Astrocyte (in vitro differentiated cells and primary cell): ENCODE measurements around the gene LIMK2. TPM values are rescaled to one million over a fixed set of nuclear protein-coding genes. Genes with fewer than 3 reads are reported as not detected.
"Not testable (repeated sequence)": the region's sequence is repeated elsewhere in the genome, so short reads cannot be mapped to it uniquely, and the experiment has no call there.

Source experiments
- DNase-seq: peaks from one replicate; pipeline ENCODE4 v3.0.0-alpha.2; 2010; ENCODE audit warnings: low read depth
- FAIRE-seq: peaks from 2 replicates; lab custom pipeline; 2011; peaks lifted over from hg19 to GRCh38; lab: Jason Lieb, UNC
- H2AFZ ChIP-seq: 2 replicates; pipeline ENCODE4 v1.6.0; 2012; ENCODE audit warnings: low read depth, low read length, inconsistent platforms
- H3K27ac ChIP-seq: 2 replicates; pipeline ENCODE4 v1.5.1; 2011; ENCODE audit warnings: low read depth, low read length, inconsistent platforms
- H3K27me3 ChIP-seq: 2 replicates; pipeline ENCODE4 v1.6.0; 2011; ENCODE audit warnings: low read length, inconsistent platforms; ENCODE audit not compliant: insufficient read depth
- H3K36me3 ChIP-seq: 2 replicates; pipeline ENCODE4 v1.5.1; 2011; ENCODE audit warnings: low read length, inconsistent platforms; ENCODE audit not compliant: insufficient read depth
- H3K4me1 ChIP-seq: 2 replicates; pipeline ENCODE4 v1.5.1; 2011; ENCODE audit warnings: low read length, inconsistent platforms; ENCODE audit not compliant: insufficient read depth
- H3K4me2 ChIP-seq: 2 replicates; pipeline ENCODE4 v1.6.0; 2012; ENCODE audit warnings: low read length, inconsistent platforms
- H3K4me3 ChIP-seq: 2 replicates; pipeline ENCODE4 v1.5.1; 2011; ENCODE audit warnings: low read depth, mild to moderate bottlenecking, low read length, inconsistent platforms; ENCODE audit not compliant: insufficient read depth
- H3K79me2 ChIP-seq: 2 replicates; pipeline ENCODE4 v1.6.0; 2012; ENCODE audit warnings: mild to moderate bottlenecking, low read length, inconsistent platforms; ENCODE audit not compliant: insufficient read depth
- H3K9ac ChIP-seq: 2 replicates; pipeline ENCODE4 v1.6.0; 2012; ENCODE audit warnings: mild to moderate bottlenecking, low read length, inconsistent platforms
- H3K9me3 ChIP-seq: 2 replicates; pipeline ENCODE4 v1.5.1; 2012; ENCODE audit warnings: low read depth, mild to moderate bottlenecking, low read length, inconsistent platforms; ENCODE audit not compliant: insufficient read depth
- H4K20me1 ChIP-seq: 2 replicates; pipeline ENCODE4 v1.6.0; 2012; ENCODE audit warnings: low read length, inconsistent platforms; ENCODE audit not compliant: insufficient read depth
- H3K27ac Mint-ChIP-seq: one replicate; pipeline ENCODE4 v1.8.0; 2021; ENCODE audit warnings: mild to moderate bottlenecking, mixed read lengths; ENCODE audit not compliant: unreplicated experiment
- H3K27me3 Mint-ChIP-seq: one replicate; pipeline ENCODE4 v1.8.0; 2021; ENCODE audit warnings: low read depth, mixed read lengths; ENCODE audit not compliant: unreplicated experiment
- H3K36me3 Mint-ChIP-seq: one replicate; pipeline ENCODE4 v1.8.0; 2021; ENCODE audit warnings: low read depth, mixed read lengths; ENCODE audit not compliant: unreplicated experiment
- H3K4me1 Mint-ChIP-seq: one replicate; pipeline ENCODE4 v1.8.0; 2021; ENCODE audit warnings: low read depth, mixed read lengths; ENCODE audit not compliant: unreplicated experiment
- H3K4me3 Mint-ChIP-seq: one replicate; pipeline ENCODE4 v1.8.0; 2021; ENCODE audit warnings: mild to moderate bottlenecking, moderate library complexity, mixed read lengths; ENCODE audit not compliant: unreplicated experiment
- H3K9me3 Mint-ChIP-seq: one replicate; pipeline ENCODE4 v1.8.0; 2021; ENCODE audit warnings: mild to moderate bottlenecking, mixed read lengths; ENCODE audit not compliant: unreplicated experiment
- CTCF ChIP-seq: IDR thresholded peaks from 2 replicates; pipeline ENCODE4 v1.5.1; 2011; ENCODE audit warnings: low read depth, mild to moderate bottlenecking, inconsistent platforms, low read length, moderate library complexity; ENCODE audit not compliant: insufficient read depth
- EZH2 ChIP-seq: IDR thresholded peaks from 2 replicates; pipeline ENCODE4 v1.6.1; 2012; ENCODE audit warnings: mild to moderate bottlenecking, low read length, inconsistent platforms; ENCODE audit not compliant: insufficient read depth
- total RNA-seq: library from RNA; stranded (reverse); gene quantifications from 2 replicates; pipeline ENCODE4 v1.2.1, GENCODE V29; 2021

LIMK2 gene
- total RNA-seq, 1 donor from 2014 or later = 128 TPM

DNA sequence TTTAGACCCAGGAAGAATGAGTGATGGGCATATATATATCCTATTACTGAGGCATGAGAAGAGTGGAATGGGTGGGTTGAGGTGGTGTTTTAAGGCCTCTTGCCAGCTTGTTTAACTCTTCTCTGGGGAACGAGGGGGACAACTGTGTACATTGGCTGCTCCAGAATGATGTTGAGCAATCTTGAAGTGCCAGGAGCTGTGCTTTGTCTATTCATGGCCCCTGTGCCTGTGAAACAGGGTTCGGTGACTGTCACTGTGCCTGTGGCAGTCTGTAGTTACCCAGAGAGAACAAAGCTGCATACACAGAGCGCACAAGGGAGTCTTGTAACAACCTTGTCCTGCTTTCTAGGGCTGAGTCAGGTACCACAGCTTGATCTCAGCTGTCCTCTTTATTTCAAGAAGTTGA, 11.7 kb downstream of the LIMK2 start:
- H3K9me3 ChIP-seq = no peaks in the 10 kb centered on the region
- DNase-seq = no peak
- H3K79me2 ChIP-seq = peaks cover 2% of the 10 kb centered on the region
- no peak for TF ChIP-seq EZH2
- no peak for TF ChIP-seq CTCF
- H3K4me3 ChIP-seq = no peak overlapping the region
- H4K20me1 ChIP-seq = no peaks in the 10 kb centered on the region
- no peak overlapping the region for H3K4me3 Mint-ChIP-seq
- no peak overlapping the region for H3K9ac ChIP-seq
- no peaks in the 10 kb centered on the region for H3K27me3 Mint-ChIP-seq
- H3K27me3 ChIP-seq = no peaks in the 10 kb centered on the region
- no peak overlapping the region for H2AFZ ChIP-seq
- peaks cover 2% of the 10 kb centered on the region for H3K36me3 ChIP-seq
- peaks cover 10% of the 10 kb centered on the region for H3K36me3 Mint-ChIP-seq
- H3K4me1 Mint-ChIP-seq = peaks cover 5% of the 10 kb centered on the region
- H3K27ac Mint-ChIP-seq = no peak overlapping the region
- no peaks in the 10 kb centered on the region for H3K4me1 ChIP-seq
- H3K4me2 ChIP-seq = no peak overlapping the region
- no peaks in the 10 kb centered on the region for H3K9me3 Mint-ChIP-seq
- no peak overlapping the region for H3K27ac ChIP-seq
- no peak for FAIRE-seq

DNA sequence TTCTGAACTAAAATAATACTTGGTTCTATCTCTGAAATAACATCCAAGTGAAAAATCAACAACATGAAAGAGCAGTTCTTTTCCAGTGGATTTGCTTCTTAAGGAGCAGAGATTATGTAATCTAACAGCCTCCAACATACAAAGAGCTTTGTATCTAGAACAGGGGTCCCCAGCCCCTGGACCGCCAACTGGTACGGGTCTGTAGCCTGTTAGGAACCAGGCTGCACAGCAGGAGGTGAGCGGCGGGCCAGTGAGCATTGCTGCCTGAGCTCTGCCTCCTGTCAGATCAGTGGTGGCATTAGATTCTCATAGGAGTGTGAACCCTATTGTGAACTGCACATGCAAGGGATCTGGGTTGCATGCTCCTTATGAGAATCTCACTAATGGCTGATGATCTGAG, 12.6 kb downstream of the LIMK2 start:
- H4K20me1 ChIP-seq, FAIRE-seq, H3K36me3 ChIP-seq, H3K4me1 Mint-ChIP-seq, H3K4me3 Mint-ChIP-seq, H3K27ac ChIP-seq, H3K27me3 ChIP-seq, H3K4me3 ChIP-seq, DNase-seq, H3K9me3 Mint-ChIP-seq, H3K9me3 ChIP-seq, H3K79me2 ChIP-seq, H3K27ac Mint-ChIP-seq, H3K36me3 Mint-ChIP-seq, H3K4me1 ChIP-seq, H2AFZ ChIP-seq, H3K9ac ChIP-seq, H3K27me3 Mint-ChIP-seq, H3K4me2 ChIP-seq: not testable (repeated sequence)

GRCh38 chr22:31227186-31227585, 15.1 kb downstream of the LIMK2 start:
- no peaks in the 10 kb centered on the region for H3K27me3 ChIP-seq
- no peak overlapping the region for H3K9ac ChIP-seq
- H3K4me3 Mint-ChIP-seq = no peak overlapping the region
- H3K4me1 Mint-ChIP-seq = peaks cover 21% of the 10 kb centered on the region
- H2AFZ ChIP-seq = no peak overlapping the region
- no peak overlapping the region for H3K27ac ChIP-seq
- no peaks in the 10 kb centered on the region for H3K9me3 ChIP-seq
- H4K20me1 ChIP-seq = no peaks in the 10 kb centered on the region
- no peaks in the 10 kb centered on the region for H3K27me3 Mint-ChIP-seq
- no peaks in the 10 kb centered on the region for H3K79me2 ChIP-seq
- DNase-seq (no peak), FAIRE-seq (no peak)
- peaks cover 10% of the 10 kb centered on the region for H3K36me3 Mint-ChIP-seq
- H3K36me3 ChIP-seq = peaks cover 2% of the 10 kb centered on the region
- H3K4me3 ChIP-seq = no peak overlapping the region
- H3K4me1 ChIP-seq = no peaks in the 10 kb centered on the region
- TF ChIP-seq CTCF (no peak), EZH2 (no peak)
- H3K27ac Mint-ChIP-seq = no peak overlapping the region
- no peak overlapping the region for H3K4me2 ChIP-seq
- H3K9me3 Mint-ChIP-seq = no peaks in the 10 kb centered on the region
